HepG2 (cell line): ENCODE data around the gene FLACC1. TPM values are rescaled to one million over a fixed set of nuclear protein-coding genes. Genes with fewer than 3 reads are reported as not detected.

Experiments used
- AHR ChIP-seq: IDR thresholded peaks from 2 replicates; pipeline ENCODE4 v1.6.1; 2018; ENCODE audit warnings: missing genetic modification reagents, missing compliant biosample characterization
- ASH2L ChIP-seq: fragments of 300-600, 200-600 bp; sonication (generic); IDR thresholded peaks from 2 replicates; pipeline ENCODE4 v1.7.0; 2017; ENCODE audit warnings: low read depth, mild to moderate bottlenecking, moderate library complexity, mixed read lengths, low read length; ENCODE audit not compliant: insufficient read length
- CC2D1A ChIP-seq: sonication (generic); formaldehyde crosslinking; IDR thresholded peaks from 2 replicates; pipeline ENCODE4 v1.8.1; 2023; ENCODE audit warnings: mild to moderate bottlenecking, missing genetic modification reagents
- ELF3 ChIP-seq: IDR thresholded peaks from 2 replicates; pipeline ENCODE4 v1.6.1; 2016; ENCODE audit warnings: missing genetic modification reagents, missing compliant biosample characterization
- ELF4 ChIP-seq: sonication (generic); formaldehyde crosslinking; IDR thresholded peaks from 2 replicates; pipeline ENCODE4 v1.5.0; 2020; ENCODE audit warnings: missing genetic modification reagents, mild to moderate bottlenecking, moderate library complexity, borderline replicate concordance
- FOXO4 ChIP-seq: sonication (generic); formaldehyde crosslinking; conservative IDR thresholded peaks from 2 replicates; pipeline ENCODE4 v1.8.1; 2023; ENCODE audit warnings: missing genetic modification reagents
- HDAC6 ChIP-seq: fragments of 200-600 bp; sonication (generic); IDR thresholded peaks from 2 replicates; pipeline ENCODE4 v1.7.0; 2017; ENCODE audit warnings: mild to moderate bottlenecking, antibody characterized with exemption, low read length, low read depth
- HMG20A ChIP-seq: IDR thresholded peaks from 2 replicates; pipeline ENCODE4 v1.6.1; 2016; ENCODE audit warnings: borderline replicate concordance
- ISX ChIP-seq: sonication (generic); formaldehyde crosslinking; conservative IDR thresholded peaks from 2 replicates; pipeline ENCODE4 v1.5.0; 2020; ENCODE audit warnings: missing genetic modification reagents
- JUND ChIP-seq: sonication (generic); formaldehyde crosslinking; IDR thresholded peaks from 2 replicates; pipeline ENCODE4 v1.8.0; 2022; ENCODE audit warnings: mild to moderate bottlenecking, missing genetic modification reagents
- NR3C1 ChIP-seq: sonication (generic); formaldehyde crosslinking; IDR thresholded peaks from 2 replicates; pipeline ENCODE4 v1.4.0; 2020; ENCODE audit warnings: missing genetic modification reagents
- PCBP2 ChIP-seq: fragments of 200-400 bp; formaldehyde crosslinking; optimal IDR thresholded peaks from 2 replicates; pipeline ENCODE3; 2018; ENCODE audit warnings: low read length, low read depth; ENCODE audit not compliant: poor library complexity, severe bottlenecking
- PRDM10 ChIP-seq: sonication (generic); formaldehyde crosslinking; IDR thresholded peaks from 2 replicates; pipeline ENCODE4 v1.4.0; 2020; ENCODE audit warnings: low read depth, missing genetic modification reagents
- RBFOX2 ChIP-seq: fragments of 200-400 bp; formaldehyde crosslinking; IDR thresholded peaks from 2 replicates; pipeline ENCODE4 v1.6.1; 2017; ENCODE audit warnings: low read depth, mild to moderate bottlenecking, low read length
- SMYD3 ChIP-seq: sonication (generic); formaldehyde crosslinking; IDR thresholded peaks from 2 replicates; pipeline ENCODE4 v1.8.1; 2023; ENCODE audit warnings: mild to moderate bottlenecking, missing genetic modification reagents
- SP5 ChIP-seq: IDR thresholded peaks from 2 replicates; pipeline ENCODE4 v1.6.1; 2016; ENCODE audit warnings: low read depth, borderline replicate concordance
- STAG1 ChIP-seq: sonication (generic); formaldehyde crosslinking; IDR thresholded peaks from 2 replicates; pipeline ENCODE4 v1.4.0; 2020; ENCODE audit warnings: missing genetic modification reagents
- YY1 ChIP-seq: IDR thresholded peaks from 2 replicates; pipeline ENCODE4 v1.6.1; 2011; ENCODE audit warnings: low read length, low read depth, moderate library complexity, mild to moderate bottlenecking; ENCODE audit not compliant: insufficient read depth, insufficient replicate concordance
- ZBTB7B ChIP-seq: sonication (generic); formaldehyde crosslinking; IDR thresholded peaks from 2 replicates; pipeline ENCODE4 v1.4.0; 2020; ENCODE audit warnings: missing genetic modification reagents
- ZNF549 ChIP-seq: sonication (generic); formaldehyde crosslinking; IDR thresholded peaks from 2 replicates; pipeline ENCODE4 v1.5.0; 2020; ENCODE audit warnings: missing genetic modification reagents
- ZNF563 ChIP-seq: sonication (generic); formaldehyde crosslinking; IDR thresholded peaks from 2 replicates; pipeline ENCODE4 v1.8.0; 2022; ENCODE audit warnings: mild to moderate bottlenecking, moderate library complexity, missing genetic modification reagents
- ZNF747 ChIP-seq: sonication (generic); formaldehyde crosslinking; IDR thresholded peaks from 2 replicates; pipeline ENCODE4 v1.8.1; 2023; ENCODE audit warnings: missing genetic modification reagents, mild to moderate bottlenecking, borderline replicate concordance
- ZNF883 ChIP-seq: sonication (generic); formaldehyde crosslinking; IDR thresholded peaks from 2 replicates; pipeline ENCODE4 v1.5.1; 2020; ENCODE audit warnings: mild to moderate bottlenecking, missing genetic modification reagents; ENCODE audit errors: not compliant biosample characterization
- polyA plus RNA-seq, 8 experiments: library from polyadenylated mRNA; depleted of rRNA in 3 of 8; stranded (reverse) in 7 of 8; unstranded in 1 of 8; fragments of >200 nt; fragmentation: Illumina TruSeq in 4 of 8; extraction: Trizol in 4 of 8; gene quantifications; 2 replicates each; pipeline versions ENCODE4 v1.2.1 to v1.2.3, GENCODE V29; 2011 to 2016; ENCODE audit warnings: low read depth in 4 of 8, missing spikeins in 1 of 8, mixed read lengths in 1 of 8; ENCODE audit not compliant: insufficient read depth in 1 of 8
- total RNA-seq, 5 experiments: library from RNA; depleted of rRNA; stranded (reverse); fragments of >200 nt; fragmentation: Illumina TruSeq; extraction: Trizol; gene quantifications; 2 replicates each; pipeline ENCODE4 v1.2.3, GENCODE V29; 2016; ENCODE audit warnings: low read depth in 1 of 5

The FLACC1 gene
- total and polyA plus RNA-seq, 2 of the 13 experiments (the other 11 are each of a cell fraction or from before 2014, with no cell fraction given) = 0.35 to 0.59 TPM

- TF ChIP-seq PRDM10 (CRISPR knock-in tag) (peak; percentile 29; the same call in 1 of the 2 replicates), CC2D1A (0 out of 2 replicates have a peak, but pooled peaks have one; percentile 33), STAG1 (peak; percentile 6; the same call in 1 of the 2 replicates), AHR (CRISPR knock-in tag) (0 out of 2 replicates have a peak, but pooled peaks have one; percentile 43), ELF3 (CRISPR knock-in tag) (peak; percentile 40; the same call in 1 of the 2 replicates), PCBP2 (no peak), ELF4 (CRISPR knock-in tag) (peak; percentile 93), HMG20A (CRISPR knock-in tag) (0 out of 2 replicates have a peak, but pooled peaks have one; percentile 8), FOXO4 (CRISPR knock-in tag) (no peak), HDAC6 (no peak), SMYD3 (CRISPR knock-in tag) (0 out of 2 replicates have a peak, but pooled peaks have one; percentile 29), ZBTB7B (CRISPR knock-in tag) (0 out of 2 replicates have a peak, but pooled peaks have one; percentile 43), YY1 (peak; percentile 28), ZNF747 (CRISPR knock-in tag) (peak; percentile 80; the same call in 1 of the 2 replicates), ZNF563 (CRISPR knock-in tag) (0 out of 2 replicates have a peak, but pooled peaks have one; percentile 36), NR3C1 (CRISPR knock-in tag) (no peak), ZNF883 (CRISPR knock-in tag) (no peak), RBFOX2 (peak; percentile 53), SP5 (no peak), ZNF549 (CRISPR knock-in tag) (no peak), JUND (CRISPR knock-in tag) (peak; percentile 53; the same call in 1 of the 2 replicates), ISX (0 out of 2 replicates have a peak, but pooled peaks have one; percentile 44), ASH2L (peak; percentile 55)
These were observed 99.0 kb downstream of the FLACC1 start (continued) for GRCh38 chr2:201257956-201258665.
